GM18867 (cell line): ENCODE data around the gene CARD9.

Experiments
- ATAC-seq: cut with Tn5 transposase; IDR thresholded peaks from one replicate; pipeline ENCODE4 v1.9.1; 2021; ENCODE audit warnings: mild to moderate bottlenecking, moderate library complexity; ENCODE audit not compliant: unreplicated experiment

Gene CARD9

DNA sequence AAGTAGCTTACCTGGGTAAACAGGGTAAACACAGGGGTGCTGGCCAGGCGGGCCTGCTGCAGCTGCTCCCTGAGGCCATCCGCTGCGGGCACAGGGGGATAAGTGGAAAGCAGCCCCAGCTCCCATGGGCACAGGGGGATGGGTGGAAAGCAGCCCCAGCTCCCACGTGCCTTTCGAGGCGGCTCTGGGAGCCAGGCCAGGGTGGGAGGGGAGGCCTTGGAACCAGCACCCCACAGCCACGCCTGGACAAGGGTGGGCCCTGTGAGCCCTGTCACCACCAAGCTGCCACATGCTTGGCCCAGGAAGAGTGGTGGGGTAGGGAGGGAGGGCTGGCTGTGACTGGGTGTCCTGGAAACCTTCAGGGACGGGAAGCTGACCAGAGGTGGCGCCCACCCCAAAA is 7.8 kb upstream of the CARD9 start:
- ATAC-seq, result no peak

GRCh38 chr9:136380381-136380780 is 6.9 kb upstream of the CARD9 start:
- ATAC-seq, result no peak

GRCh38 chr9:136379891-136380290 is 6.4 kb upstream of the CARD9 start:
- ATAC-seq, result no peak

GRCh38 chr9:136379401-136379800 is 5.9 kb upstream of the CARD9 start:
- no peak for ATAC-seq

DNA sequence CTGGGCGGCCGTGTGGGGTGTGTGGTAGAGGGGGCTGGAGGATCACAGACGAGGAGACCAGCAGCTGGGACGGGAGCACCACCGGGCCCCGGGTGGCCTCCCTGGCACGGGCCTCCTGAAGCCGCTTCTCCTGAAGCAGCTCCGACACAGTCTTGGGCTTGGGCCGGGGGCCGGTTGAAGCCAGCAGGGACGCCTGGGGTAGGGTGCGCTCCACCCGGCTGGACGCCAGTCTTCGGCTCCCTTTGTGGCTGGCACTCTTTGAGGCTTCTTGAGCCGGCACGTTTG is 5.5 kb upstream of the CARD9 start:
- no peak for ATAC-seq

GRCh38 chr9:136378170-136379002 is 4.9 kb upstream of the CARD9 start:
- no peak for ATAC-seq

DNA sequence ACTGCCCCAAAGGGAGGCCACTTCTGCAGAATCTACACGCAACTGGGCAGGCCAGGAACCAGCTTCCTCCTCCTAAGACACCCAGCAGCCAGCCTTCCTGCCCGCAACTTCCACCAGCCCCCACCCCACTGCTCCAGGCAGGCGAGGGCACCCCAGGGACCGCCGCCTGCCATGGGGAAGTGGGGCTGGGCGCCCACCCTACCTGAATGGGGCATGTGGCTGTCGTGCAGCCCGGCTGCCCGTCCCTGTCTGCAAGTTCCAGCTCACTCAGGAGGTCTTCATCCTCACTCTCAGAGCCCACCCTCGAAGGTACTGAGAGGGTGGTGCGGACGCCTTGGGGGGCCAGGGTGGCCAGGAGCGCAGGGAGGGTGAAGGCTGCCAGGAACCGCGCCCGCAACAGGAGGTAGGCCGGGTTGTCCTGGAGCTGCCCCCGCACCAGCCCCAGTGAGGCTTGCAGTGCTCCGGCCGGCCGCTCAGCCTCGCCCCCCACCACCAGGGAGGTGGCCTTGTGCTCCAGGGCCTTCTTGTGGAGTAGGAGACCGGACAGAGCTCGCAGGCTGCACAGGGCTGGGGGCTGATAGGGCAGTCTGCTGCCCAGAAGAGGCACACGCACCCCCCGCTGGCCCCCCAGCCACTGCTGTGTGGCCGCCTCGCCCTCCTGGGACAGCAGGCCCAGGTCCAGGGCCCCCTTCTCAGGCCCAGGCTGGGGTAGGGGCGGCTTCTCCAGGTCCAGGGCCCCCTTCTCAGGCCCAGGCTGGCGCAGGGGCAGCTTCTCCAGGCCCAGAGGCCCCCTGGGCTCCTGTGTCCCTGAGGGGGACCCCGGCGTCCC is 4.1 kb upstream of the CARD9 start:
- ATAC-seq, result no peak

- ATAC-seq, result no peak
Observed at GRCh38 chr9:136376457-136376856, 3.0 kb upstream of the CARD9 start.

DNA sequence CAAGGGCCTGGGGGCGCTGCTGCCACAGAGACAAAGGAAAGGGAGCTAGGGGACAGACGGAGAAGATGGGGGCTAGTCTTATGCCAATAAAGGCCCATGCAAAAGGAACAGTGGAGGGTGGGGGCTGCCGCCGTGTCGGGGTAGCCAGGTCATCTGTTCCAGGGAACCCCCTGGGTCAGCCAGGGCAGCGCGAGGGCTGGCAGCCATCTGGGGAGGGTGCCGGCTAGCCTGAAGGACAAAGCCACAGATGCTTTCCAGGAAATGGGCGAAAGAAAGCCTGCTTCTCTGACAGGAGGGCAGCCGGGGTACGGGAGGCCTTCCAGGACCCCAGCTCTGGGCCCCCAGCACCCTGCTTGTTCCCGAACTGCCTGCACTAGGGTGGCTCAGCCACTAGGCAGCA is 1.6 kb upstream of the CARD9 start:
- ATAC-seq, result no peak

- ATAC-seq, result no peak
Observed at GRCh38 chr9:136374183-136374575, 710 bp upstream of the CARD9 start.

- no peak for ATAC-seq
Observed at GRCh38 chr9:136372561-136373299, 739 bp downstream of the CARD9 start.

GRCh38 chr9:136372006-136372405 is 1.5 kb downstream of the CARD9 start:
- ATAC-seq, result no peak

DNA sequence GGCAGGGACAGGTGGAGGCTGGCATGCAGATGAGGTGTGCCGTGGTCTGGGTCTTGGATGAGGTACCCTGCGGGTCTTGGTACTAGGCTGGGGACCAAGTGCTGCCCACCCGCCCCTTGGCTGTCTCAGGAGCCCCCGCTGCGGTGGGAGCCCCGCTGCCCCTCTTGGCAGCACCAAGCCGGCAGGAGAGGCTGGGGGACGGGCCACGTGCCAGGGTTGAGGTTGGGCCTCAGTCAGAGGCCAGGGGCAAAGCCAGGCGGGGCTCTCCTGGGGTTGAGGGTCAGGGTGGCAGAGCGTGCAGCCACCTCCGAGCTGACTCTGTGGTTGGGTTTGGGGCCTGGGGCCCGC is 2.0 kb downstream of the CARD9 start:
- ATAC-seq, result no peak

DNA sequence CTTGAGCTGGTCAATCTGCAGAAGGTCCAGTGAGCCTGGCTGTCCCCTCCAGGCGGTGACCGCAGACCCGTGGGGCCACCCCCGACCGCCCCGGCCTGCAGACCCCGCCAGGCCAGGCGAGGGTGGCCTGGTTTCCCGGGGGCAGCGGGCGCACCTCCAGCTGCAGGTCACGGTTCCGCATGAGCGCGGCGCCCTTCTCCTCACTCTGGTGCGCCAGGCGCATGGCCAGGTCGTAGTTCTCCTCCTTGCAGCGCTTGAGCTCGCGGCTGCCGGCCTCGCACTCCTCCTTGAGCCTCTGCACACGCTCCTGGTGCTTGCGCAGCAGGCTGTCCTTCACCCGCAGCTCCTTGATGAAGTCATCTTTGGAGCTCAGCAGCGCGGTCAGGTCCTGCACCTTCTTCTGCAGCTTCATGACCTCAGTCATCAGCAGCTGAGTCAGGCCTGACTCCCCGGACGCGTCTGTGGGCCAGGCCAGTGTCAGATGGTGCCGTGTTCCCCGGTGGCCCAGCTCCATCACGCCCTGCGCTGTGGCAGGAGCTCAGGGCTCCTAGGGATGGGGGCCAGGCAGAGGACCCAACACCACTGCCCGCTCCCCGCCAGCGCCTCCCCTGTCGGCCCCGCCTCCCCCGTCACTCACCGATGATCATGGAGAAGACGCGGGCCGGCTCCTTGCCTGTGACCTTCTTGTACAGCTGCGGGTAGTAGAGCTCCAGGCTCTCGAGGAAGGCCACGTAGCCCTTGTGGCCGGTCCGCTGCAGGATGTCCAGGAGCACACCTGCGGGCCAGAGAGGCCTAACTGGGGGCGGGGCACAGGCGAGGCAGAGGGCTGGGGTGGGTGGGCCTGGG is 2.6 kb downstream of the CARD9 start:
- no peak for ATAC-seq

DNA sequence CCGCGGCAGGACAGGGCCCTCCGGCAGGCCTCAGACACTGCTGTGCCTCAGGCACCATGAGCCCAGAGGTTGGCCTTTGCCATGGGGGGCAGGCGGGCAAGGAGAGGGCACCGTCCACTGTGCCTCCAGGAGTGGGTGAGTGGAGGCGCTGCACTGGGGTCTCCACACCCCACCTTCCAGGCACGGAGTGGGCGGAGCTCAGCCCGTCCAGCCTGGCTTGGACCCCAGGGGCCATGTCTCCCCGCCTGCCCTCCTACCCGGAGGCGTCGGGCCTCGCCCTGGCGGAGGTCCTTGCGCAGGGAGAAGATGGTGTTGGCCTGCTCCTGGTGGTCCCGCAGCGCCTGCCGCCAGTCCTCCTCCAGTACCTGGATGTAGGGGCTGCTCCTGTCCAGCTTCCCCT is 3.4 kb downstream of the CARD9 start:
- ATAC-seq, result no peak

DNA sequence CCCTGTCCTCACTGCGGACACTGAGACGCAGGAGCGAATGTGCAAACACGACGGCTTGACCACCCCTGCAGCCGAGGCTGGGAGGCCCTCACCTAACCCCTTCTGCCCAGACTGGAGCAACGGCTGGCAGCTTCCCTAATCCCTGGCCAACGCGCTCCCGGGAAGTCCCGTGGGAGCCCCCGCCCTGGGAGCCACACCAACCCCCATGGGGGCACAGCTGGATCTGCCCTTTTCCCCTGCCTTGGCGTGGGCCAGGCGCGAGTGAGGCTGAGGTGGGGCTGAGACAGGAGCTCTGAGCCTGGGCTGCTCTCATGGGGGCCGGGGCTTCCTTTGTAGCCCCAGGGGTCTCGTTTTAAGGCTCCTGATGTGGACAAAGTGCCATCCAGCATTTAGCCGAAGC is 5.3 kb downstream of the CARD9 start:
- ATAC-seq, result no peak

- ATAC-seq, result no peak
Observed at GRCh38 chr9:136367296-136368145, 5.9 kb downstream of the CARD9 start.

- no peak for ATAC-seq
Observed at GRCh38 chr9:136366826-136367225, 6.6 kb downstream of the CARD9 start.

DNA sequence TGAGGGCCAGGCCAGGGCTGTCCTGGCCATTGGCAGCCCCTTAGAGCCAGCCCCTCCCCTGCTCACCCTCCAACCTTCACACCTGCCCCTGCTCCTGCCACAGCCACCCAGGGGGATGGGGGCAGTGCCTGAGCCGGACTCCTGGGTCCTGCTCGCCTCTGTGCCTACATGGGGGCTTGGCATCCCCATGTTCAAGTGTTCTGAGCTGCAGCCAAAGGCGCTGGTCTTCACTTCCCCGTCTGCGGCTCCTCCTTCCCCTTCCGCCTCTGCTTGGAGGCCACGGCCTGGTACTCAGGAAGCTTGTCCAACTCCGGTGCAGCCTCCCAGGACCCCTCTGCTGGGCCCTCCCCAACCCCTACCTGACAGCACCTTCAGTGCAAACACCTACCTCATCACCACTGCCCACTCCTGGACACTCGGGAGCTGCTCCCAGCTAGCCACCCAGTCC is 7.7 kb downstream of the CARD9 start:
- ATAC-seq, result no peak
